ENCODE results near the gene FOXP1.
"Not testable (repeated sequence)": the region's sequence is repeated elsewhere in the genome, so short reads cannot be mapped to it uniquely, and the experiment has no call there.

Gene FOXP1

GRCh38 chr3:71444028-71444860, 139.3 kb downstream of the FOXP1 start:
- peak; percentile 37 for DNase-seq

- DNase-seq = no peak
These were observed 140.2 kb downstream of the FOXP1 start for GRCh38 chr3:71443332-71443731.

- DNase-seq = no peak
These were observed 140.9 kb downstream of the FOXP1 start for GRCh38 chr3:71442652-71443042.

- no peak for DNase-seq
These were observed 141.4 kb downstream of the FOXP1 start for GRCh38 chr3:71441925-71442651.

- DNase-seq = no peak
These were observed 142.2 kb downstream of the FOXP1 start for GRCh38 chr3:71441217-71441924.

GRCh38 chr3:71438904-71439303, 144.6 kb downstream of the FOXP1 start:
- no peak for DNase-seq

GRCh38 chr3:71438071-71438685, 145.3 kb downstream of the FOXP1 start:
- no peak for DNase-seq

GRCh38 chr3:71436337-71436736, 147.2 kb downstream of the FOXP1 start:
- DNase-seq = no peak

GRCh38 chr3:71435836-71436235, 147.7 kb downstream of the FOXP1 start:
- DNase-seq = not testable (repeated sequence)

GRCh38 chr3:71433631-71434030, 149.9 kb downstream of the FOXP1 start:
- DNase-seq = no peak

- no peak for DNase-seq
These were observed 151.2 kb downstream of the FOXP1 start for GRCh38 chr3:71432044-71432975.

- DNase-seq = peak; percentile 56
These were observed 152.5 kb downstream of the FOXP1 start for GRCh38 chr3:71430941-71431552.

GRCh38 chr3:71429597-71429988, 153.9 kb downstream of the FOXP1 start:
- DNase-seq = no peak

GRCh38 chr3:71428841-71429596, 154.5 kb downstream of the FOXP1 start:
- DNase-seq = no peak

- no peak for DNase-seq
These were observed 157.9 kb downstream of the FOXP1 start for GRCh38 chr3:71425491-71426071.

GRCh38 chr3:71423151-71423906, 160.2 kb downstream of the FOXP1 start:
- DNase-seq = peak; percentile 80

GRCh38 chr3:71421820-71422566, 161.5 kb downstream of the FOXP1 start:
- DNase-seq = no peak

- DNase-seq = no peak
These were observed 162.1 kb downstream of the FOXP1 start for GRCh38 chr3:71421475-71421819.

GRCh38 chr3:71419369-71419768, 164.2 kb downstream of the FOXP1 start:
- no peak for DNase-seq
